GM21447 (cell line): ENCODE results near the gene KRTAP9-1.
"Not testable (repeated sequence)": the region's sequence is repeated elsewhere in the genome, so short reads cannot be mapped to it uniquely, and the experiment has no call there.

Experiments used
- ATAC-seq: cut with Tn5 transposase; IDR thresholded peaks from one replicate; pipeline ENCODE4 v1.9.1; 2021; ENCODE audit not compliant: unreplicated experiment

The KRTAP9-1 gene, protein sequence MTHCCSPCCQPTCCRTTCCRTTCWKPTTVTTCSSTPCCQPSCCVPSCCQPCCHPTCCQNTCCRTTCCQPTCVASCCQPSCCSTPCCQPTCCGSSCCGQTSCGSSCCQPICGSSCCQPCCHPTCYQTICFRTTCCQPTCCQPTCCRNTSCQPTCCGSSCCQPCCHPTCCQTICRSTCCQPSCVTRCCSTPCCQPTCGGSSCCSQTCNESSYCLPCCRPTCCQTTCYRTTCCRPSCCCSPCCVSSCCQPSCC

DNA sequence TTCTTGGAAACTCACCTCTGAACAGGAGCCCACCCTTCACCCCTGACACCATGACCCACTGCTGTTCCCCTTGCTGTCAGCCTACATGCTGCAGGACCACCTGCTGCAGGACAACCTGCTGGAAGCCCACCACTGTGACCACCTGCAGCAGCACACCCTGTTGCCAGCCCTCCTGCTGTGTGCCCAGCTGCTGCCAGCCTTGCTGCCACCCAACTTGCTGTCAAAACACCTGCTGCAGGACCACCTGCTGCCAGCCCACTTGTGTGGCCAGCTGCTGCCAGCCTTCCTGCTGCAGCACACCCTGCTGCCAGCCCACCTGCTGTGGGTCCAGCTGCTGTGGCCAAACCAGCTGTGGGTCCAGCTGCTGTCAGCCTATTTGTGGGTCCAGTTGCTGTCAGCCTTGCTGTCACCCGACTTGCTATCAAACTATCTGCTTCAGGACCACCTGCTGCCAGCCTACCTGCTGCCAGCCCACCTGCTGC is at the start of gene KRTAP9-1:
KRTAP9-1 (plus strand) TSS at position 51 of the 482 bp plus-strand sequence; CDS start at position 51, 0 bp downstream.
- ATAC-seq: not testable (repeated sequence)

DNA sequence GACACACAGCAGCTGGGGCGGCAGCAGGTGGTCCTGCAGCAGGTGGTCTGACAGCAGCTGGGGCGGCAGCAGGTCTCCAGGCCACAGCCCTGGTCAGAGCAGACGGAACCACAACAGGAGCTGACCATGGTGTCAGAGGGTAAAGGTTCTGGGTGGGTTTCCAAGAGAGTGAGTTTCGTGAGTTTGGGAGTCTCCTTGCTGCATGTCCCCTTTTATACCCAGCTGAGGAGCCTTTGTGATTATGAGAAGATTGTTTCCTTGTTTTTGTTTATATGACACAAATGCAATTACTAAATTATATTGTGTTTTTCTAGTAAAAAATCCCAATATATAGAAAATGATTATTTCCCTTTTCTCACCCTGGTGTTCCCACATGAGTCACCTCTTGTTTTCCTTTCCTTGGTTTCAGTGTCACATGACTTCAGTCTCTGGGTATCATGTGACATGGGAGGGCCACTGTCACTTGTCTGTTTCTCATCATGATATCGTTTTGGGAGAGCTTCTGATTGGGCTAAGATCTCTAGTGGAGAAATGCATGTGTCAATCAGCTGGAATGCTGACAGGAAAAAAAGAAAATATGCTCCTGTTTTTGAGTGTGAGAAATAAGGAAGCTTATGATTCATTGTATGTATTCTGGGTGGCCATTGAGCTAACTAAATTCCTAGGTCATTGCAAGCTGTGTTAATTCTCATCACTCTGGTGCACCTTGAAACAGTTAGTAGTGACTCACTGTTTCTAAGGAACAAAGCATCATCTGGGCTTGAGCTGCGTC is 49.1 kb upstream of the KRTAP9-1 start, which contains the start of gene KRTAP4-6:
KRTAP4-6 (minus strand) TSS at position 185 of the 772 bp plus-strand sequence; CDS start at position 128, 57 bp downstream.
- no peak for ATAC-seq

DNA sequence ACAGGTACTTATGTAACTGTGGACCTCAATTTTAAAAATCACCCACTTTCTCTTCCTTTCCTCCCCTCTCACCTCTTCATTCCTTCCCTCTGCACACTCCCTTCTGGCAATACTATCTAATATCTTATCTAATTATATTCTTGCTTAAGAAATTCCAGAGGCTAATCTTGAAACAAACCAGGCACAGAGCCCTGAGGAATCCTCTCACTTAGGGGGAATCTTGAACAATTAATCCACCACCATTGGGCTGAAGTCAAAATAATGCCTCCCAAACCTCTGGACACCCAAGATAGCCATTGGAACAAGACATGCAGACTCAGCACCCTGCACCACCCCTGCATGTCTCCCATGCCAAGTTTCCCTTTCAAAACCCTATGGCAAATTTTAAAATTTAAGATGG is 48.3 kb upstream of the KRTAP9-1 start:
- no peak for ATAC-seq

DNA sequence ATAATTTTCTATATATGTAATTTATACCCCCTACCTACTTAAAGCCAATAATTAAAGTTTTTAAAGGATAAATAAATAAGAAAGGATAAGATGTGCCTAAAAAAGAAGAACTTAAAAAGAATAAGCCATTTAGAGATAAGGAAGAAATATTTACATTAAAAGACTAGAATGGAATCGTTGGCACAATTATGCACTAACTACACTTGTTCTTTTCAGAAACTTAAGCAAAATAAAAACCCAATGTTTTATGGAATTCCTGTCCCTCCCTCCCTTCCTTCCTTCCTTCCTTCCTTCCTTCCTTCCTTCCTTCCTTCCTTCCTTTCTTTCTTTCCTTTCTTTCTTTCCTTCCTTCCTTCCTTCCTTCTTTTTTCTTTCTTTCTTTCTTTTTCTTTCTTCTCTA is 44.8 kb upstream of the KRTAP9-1 start:
- ATAC-seq: no peak

DNA sequence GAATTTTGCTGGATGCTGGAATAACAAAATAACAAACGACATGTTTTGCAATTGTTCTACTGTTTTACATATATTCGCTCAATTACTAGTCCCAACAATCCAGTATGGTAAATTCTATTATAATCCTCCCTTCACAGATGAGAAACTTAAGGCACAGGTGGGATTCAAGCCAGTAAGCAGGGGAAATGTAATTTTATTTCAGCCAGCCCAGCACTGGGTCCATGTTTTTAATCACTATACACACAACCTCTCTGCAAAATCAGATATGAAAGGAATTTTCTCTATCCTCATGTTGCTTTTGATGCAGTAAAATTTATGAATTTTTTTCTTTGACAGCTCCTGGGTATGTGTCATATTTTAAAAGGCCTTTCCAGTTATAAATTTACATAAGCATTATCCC is 44.4 kb upstream of the KRTAP9-1 start:
- ATAC-seq: no peak

DNA sequence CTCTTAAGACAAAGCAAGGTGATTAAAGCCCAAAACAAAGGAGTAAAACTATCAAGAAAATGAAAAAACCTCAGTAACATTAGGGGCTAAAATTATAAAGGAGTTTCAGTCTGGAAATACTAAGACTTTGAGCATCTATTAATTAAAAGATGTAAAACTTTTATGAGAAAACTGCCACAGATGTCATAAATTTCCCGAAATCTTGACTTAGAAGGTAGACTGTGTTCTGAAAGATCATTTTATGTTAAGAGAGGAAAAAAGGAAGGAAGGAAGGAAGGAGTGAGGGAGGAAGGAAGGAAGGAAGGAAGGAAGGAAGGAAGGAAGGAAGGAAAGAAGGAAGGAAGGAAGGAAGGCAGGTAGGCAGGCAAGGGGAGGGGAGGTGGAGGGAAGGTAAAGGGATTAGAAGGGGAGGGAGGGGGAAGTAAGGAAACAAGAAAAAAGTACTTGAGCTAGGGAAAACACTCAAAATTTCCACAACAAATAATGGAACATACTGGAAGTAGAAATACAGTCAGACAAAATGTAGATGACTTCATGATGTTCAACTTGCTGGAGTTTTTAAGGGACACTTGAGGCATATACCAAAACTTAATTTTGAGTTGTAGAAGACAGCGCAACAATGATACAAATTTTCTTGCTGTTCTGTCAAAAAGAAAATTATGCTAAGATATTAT is 42.0 kb upstream of the KRTAP9-1 start:
- no peak for ATAC-seq

DNA sequence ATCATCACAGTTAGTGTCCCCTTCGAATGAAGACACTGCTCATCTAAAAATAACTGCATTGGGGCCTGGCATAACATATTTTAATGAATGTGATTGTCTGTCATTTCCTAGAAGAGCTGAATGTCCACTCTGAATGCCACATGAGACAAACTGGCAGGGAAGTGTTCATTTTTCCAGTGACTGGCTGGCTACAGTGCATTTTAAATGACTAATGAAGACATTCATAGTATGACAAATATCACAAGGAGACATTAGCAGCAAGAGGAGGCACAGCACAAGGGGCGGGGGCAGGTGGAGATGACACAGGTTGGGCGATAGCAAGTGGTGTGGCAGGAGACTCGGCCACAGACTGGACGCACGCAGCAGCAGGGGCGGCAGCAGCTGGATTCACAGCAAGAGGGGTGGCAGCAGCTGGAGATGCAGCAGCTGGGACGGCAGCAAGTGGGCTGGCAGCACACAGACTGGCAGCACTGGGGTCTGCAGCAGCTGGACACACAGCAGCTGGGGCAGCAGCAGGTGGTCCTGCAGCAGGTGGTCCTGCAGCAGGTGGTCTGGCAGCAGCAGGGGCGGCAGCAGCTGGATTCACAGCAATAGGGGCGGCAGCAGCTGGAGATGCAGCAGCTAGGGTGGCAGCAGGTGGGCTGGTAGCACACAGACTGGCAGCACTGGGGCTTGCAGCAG is 40.6 kb upstream of the KRTAP9-1 start:
- not testable (repeated sequence) for ATAC-seq

DNA sequence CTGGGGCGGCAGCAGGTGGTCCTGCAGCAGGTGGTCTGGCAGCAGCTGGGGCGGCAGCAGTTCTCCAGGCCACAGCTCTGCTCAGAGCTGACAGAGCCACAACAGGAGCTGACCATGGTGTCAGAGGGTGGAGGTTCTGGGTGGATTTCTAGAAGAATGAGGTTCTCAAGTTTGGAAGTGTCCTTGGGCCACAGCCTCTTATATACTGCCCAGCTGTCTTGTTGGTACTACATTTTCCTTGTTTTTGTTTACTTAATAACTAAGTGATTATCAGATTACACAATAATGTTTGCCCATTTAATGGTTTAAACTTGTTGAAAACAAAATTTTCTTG is 40.1 kb upstream of the KRTAP9-1 start, which contains the start of gene KRTAP4-5:
KRTAP4-5 (minus strand) TSS at position 174 of the 334 bp plus-strand sequence; CDS start at position 116, 58 bp downstream.
- ATAC-seq: no peak

DNA sequence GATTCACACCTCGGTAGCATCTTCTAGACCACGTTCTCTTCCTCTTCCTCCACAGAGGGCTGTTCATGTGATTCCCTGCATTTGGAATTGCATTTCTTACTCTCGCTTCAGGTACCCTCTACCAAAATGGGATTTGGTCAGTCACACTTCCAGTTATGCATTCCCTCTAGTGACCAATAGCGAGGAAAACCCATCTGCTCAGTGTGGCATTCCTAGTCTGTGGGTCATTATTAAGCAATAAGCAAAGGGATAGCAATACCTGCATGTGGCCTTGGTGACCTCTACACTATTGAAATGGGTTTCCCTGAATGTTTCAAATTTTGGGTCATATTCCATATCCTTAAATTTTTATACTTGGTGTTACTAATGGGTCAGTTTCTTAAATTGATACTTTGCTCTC is 39.7 kb upstream of the KRTAP9-1 start:
- ATAC-seq: no peak

DNA sequence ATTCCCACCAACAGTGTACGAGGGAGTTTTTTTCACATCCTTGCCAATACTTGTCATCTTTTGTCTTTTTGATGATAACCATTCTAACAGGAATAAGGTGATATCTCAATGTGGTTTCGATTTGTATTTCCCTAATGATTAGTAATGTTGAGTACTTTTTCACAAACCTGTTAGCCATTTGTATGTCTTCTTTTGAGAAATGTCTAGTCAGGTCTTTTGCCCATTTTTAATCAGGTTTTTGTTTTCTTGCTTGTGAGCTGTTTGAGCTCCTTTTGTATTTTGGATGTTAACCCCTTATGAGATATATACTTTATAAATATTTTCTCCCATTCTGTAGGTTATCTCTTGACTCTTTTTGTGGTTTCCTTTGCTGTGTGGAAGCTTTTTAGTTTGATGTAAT is 38.2 kb upstream of the KRTAP9-1 start:
- no peak for ATAC-seq

DNA sequence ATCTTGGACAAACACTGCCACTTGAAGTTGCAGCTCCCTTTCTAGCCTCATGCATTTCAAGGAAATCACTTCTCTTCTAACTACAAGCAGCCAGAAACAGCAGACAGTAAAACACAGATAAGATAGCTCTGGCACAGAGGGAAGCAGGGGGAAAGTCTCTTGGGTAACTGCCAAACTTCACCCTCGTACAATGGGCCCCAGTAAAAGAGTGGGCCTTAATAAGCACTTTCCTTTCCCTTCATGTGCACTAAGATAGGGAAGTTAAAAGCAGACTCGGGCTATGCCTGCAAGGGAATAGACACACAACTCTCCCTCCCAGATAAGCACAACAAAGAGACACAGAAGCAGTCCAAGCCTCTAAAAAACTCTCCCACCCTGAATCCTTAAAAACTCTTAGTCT is 35.8 kb upstream of the KRTAP9-1 start:
- no peak for ATAC-seq

DNA sequence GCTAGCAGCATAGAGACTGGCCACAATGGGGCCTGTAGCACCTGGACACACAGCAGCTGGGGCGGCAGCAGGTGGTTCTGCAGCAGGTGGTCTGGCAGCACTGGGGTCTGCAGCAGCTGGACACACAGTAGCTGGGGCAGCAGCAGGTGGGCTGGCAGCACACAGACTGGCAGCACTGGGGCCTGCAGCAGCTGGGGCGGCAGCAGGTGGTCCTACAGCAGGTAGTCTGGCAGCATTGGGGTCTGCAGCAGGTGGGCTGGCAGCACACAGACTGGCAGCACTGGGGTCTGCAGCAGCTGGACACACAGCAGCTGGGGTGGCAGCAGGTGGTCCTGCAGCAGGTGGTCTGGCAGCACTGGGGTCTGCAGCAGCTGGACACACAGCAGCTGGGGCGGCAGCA is 29.5 kb upstream of the KRTAP9-1 start:
- ATAC-seq: not testable (repeated sequence)

DNA sequence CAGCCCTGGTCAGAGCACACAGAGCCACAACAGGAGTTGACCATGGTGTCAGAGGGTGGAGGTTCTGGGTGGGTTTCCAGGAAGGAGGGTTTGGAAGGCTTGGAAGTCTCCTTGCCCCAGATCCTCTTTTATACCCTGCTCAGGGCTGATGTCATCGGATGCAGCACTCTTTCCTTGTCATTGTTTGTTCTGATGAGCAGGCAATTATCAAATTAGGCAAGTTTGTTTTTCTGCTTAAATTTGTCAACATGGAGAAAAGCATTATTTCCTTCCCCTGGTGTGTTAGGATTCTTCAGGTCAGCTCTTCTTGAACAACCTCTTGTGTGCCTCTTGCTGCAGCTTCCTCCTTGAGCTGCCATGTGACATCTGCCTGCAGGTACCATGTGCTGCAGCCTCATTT is 29.0 kb upstream of the KRTAP9-1 start, which contains the start of gene KRTAP4-4:
KRTAP4-4 (minus strand) TSS at position 101 of the 400 bp plus-strand sequence; CDS start at position 44, 57 bp downstream.
- no peak for ATAC-seq

DNA sequence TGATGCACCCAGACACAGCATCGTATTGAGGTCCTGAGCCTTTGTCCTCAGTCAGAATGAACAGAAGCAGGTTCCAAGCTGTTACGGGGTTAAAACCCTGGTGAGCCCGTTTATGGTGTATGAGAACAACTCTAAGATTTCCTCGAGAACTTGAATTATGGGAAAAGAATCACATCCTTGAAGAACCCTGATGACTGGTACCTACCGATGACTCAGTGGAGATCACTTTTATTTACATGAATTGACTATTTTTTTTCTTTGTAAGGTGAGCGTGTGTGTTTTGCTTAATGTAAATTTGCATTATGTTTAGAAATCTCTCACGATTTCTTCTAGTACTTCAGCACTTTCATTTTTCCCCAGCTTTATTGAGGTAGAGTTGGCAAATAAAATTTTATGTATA is 25.9 kb upstream of the KRTAP9-1 start:
- ATAC-seq: no peak

DNA sequence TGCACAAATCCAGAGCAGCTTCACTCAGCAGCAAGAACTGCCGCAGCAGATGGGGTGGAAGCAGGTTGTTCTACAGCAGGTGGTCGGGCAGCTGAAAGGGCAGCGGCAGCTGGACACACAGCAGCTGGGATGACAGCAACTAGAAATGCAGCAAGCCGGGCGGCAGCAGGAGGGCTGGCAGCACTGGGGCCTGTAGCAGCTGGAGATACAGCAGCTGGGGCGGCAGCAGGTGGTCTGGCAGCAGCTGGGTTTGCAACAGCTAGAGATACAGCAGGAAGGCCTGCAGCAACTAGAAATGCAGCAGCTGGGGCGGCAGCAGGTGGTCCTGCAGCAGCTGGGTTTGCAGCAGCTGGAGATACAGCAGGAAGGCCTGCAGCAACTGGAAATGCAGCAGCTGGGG is 22.1 kb upstream of the KRTAP9-1 start:
- ATAC-seq: no peak

DNA sequence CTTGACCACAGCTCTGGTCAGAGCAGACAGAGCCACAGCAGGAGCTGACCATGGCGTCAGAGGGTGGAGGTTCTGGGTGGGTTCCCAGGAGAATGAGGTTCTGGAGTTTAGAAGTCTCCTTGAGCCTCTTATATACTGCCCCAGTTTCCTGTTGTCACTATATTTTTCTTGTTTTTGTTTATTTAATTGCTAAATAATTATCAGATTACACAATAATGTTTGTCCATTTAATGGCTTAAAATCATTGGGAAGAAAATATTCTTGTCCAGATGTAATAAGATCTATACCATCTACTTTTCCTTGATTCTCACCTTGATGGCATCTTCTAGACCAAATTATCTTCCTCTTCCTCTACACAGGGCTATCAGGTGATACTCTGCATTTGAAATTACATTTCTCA is 21.6 kb upstream of the KRTAP9-1 start, which contains the start of gene KRTAP4-3:
KRTAP4-3 (minus strand) TSS at position 101 of the 400 bp plus-strand sequence; CDS start at position 52, 49 bp downstream.
- ATAC-seq: no peak

DNA sequence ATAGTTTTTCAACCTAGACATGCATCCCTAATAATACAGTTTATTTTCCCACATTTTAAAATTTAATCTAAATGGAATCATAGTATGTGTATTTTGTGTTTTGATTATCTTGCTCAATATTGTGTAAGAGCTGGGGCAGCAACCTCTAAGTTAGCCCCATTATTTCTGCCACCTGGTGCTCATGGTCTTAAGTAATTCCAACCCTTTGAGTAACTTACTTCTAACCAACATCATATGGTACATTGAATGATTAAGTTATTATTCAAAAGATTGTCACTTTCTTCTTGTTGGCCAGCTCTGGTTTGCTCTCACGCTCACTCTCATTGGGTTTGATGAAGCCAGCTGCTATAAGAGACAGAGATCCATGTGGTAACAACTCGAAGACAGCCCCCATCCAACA is 17.8 kb upstream of the KRTAP9-1 start:
- no peak for ATAC-seq

DNA sequence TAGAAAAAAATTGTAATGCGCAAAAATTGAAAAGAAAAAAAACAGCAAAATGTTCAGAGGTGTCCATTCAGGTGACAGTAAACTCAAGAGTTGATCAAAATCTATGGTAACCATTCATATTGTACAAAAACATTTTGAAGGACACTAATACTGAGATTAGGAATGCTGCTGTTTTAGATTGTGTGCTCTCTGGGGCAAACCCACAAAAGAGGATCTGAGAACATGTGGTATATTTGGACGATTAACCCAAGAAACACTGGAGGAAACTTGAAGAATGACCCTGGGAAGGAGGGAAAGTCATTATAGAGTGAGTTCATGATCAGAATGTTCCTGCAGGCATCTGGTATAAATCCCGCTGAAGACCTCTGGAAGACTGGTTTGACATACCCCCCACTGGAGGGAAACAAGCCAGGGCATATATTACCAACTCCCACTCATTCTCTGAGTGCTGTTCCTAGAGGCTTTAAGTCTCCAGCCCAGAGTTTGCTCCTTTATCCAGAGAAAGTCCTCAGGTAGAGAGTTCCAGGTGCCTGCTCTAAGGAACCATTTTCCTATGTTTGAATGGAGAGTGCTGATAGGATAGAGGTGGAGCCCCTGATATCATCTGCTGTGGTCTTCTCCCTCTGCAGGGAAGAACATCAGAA is 12.8 kb upstream of the KRTAP9-1 start:
- ATAC-seq: no peak

DNA sequence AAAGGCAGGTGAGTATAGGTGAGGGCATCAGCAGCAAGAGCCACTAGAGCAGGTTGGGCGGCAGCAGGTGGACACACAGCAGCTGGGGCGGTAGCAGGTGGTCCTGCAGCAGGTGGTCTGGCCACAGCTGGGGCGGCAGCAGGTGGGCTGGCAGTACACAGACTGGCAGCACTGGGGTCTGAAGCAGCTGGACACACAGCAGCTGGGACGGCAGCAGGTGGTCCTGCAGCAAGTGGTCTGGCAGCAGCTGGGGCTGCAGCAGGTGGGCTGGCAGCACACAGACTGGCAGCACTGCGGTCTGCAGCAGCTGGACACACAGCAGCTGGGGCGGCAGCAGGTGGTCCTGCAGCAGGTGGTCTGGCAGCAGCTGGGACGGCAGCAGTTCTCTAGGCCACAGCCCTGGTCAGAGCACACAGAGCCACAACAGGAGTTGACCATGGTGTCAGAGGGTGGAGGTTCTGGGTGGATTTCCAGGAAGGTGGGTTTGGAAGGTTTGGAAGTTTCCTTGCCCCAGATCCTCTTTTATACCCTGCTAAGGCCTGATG is 11.9 kb upstream of the KRTAP9-1 start, which contains the start of gene KRTAP4-2:
KRTAP4-2 (minus strand) TSS at position 495 of the 545 bp plus-strand sequence; CDS start at position 438, 57 bp downstream.
- ATAC-seq: no peak

DNA sequence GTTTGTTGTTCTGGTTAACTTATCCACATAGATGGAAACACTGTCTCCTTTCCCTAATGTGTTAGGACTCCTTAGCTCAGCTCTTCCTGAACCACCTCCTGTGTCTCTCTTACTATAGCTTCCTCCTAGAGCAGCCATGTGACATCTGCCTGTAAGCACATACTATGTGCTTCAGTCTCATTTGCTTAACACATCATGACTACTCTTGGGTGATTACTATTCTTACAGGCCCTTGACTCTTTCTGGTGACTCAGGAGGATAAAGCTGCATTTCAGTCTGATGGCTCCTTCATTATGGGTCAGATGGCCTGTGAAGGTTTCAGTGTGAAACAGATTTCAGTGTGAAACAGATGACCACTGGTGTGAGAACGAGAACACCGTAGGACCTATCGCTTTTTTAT is 11.3 kb upstream of the KRTAP9-1 start:
- no peak for ATAC-seq
